ENCODE results near the gene VKORC1.

The VKORC1 gene

GRCh38 chr16:31077592-31078396 lies 16.8 kb downstream of the VKORC1 start:
- no peak overlapping the region for H3K4me3 ChIP-seq (ENCODE audit: insufficient read depth, low read length, poor library complexity, severe bottlenecking)
- H3K27ac ChIP-seq (ENCODE audit: low read depth, low read length), result no peak overlapping the region
- no peak overlapping the region for H3K9ac ChIP-seq (ENCODE audit: low read length)
- no peaks in the 10 kb centered on the region for H3K27me3 ChIP-seq (ENCODE audit: low read length)
- no peak overlapping the region for H2AFZ ChIP-seq (ENCODE audit: low read depth, low read length, severe bottlenecking)
- H3F3A ChIP-seq (ENCODE audit: insufficient read depth), result no peaks in the 10 kb centered on the region
- H4K20me1 ChIP-seq (ENCODE audit: low read depth, low read length), result no peaks in the 10 kb centered on the region
- peaks cover 31% of the 10 kb centered on the region for H3K79me2 ChIP-seq (ENCODE audit: insufficient read depth, low read length)
- H3K36me3 ChIP-seq (ENCODE audit: low read length), result no peaks in the 10 kb centered on the region
- no peak overlapping the region for H3K4me2 ChIP-seq (ENCODE audit: low read depth, low read length, poor library complexity, severe bottlenecking)
- H3K9me2 ChIP-seq (replicated peaks; ENCODE audit: insufficient read depth, low read length), result no peaks in the 10 kb centered on the region
- H3K9me3 ChIP-seq (ENCODE audit: insufficient read depth, low read length), result no peaks in the 10 kb centered on the region
- TF ChIP-seq CTCF (IDR thresholded peaks at IDR 0.05; ENCODE audit: insufficient read depth, low read length, poor library complexity, severe bottlenecking) (no peak), EZH2phosphoT487 (conservative IDR thresholded peaks at IDR 0.05; ENCODE audit: low read length) (no peak)

GRCh38 chr16:31077024-31077423 lies 17.6 kb downstream of the VKORC1 start:
- TF ChIP-seq EZH2phosphoT487 (conservative IDR thresholded peaks at IDR 0.05; ENCODE audit: low read length) (no peak), CTCF (IDR thresholded peaks at IDR 0.05; ENCODE audit: insufficient read depth, low read length, poor library complexity, severe bottlenecking) (no peak)
- H3K9me2 ChIP-seq (replicated peaks; ENCODE audit: insufficient read depth, low read length), result no peaks in the 10 kb centered on the region
- no peaks in the 10 kb centered on the region for H3K27me3 ChIP-seq (ENCODE audit: low read length)
- no peaks in the 10 kb centered on the region for H4K20me1 ChIP-seq (ENCODE audit: low read depth, low read length)
- no peak overlapping the region for H3K4me2 ChIP-seq (ENCODE audit: low read depth, low read length, poor library complexity, severe bottlenecking)
- no peak overlapping the region for H2AFZ ChIP-seq (ENCODE audit: low read depth, low read length, severe bottlenecking)
- H3K79me2 ChIP-seq (ENCODE audit: insufficient read depth, low read length), result peaks cover 38% of the 10 kb centered on the region
- H3K27ac ChIP-seq (ENCODE audit: low read depth, low read length), result no peak overlapping the region
- 0 out of 2 replicates have a peak, but pooled peaks cover under 1% of the 10 kb centered on the region for H3F3A ChIP-seq (ENCODE audit: insufficient read depth)
- no peaks in the 10 kb centered on the region for H3K36me3 ChIP-seq (ENCODE audit: low read length)
- no peak overlapping the region for H3K4me3 ChIP-seq (ENCODE audit: insufficient read depth, low read length, poor library complexity, severe bottlenecking)
- H3K9ac ChIP-seq (ENCODE audit: low read length), result no peak overlapping the region
- no peaks in the 10 kb centered on the region for H3K9me3 ChIP-seq (ENCODE audit: insufficient read depth, low read length)

- TF ChIP-seq CTCF (IDR thresholded peaks at IDR 0.05; ENCODE audit: insufficient read depth, low read length, poor library complexity, severe bottlenecking) (no peak), EZH2phosphoT487 (conservative IDR thresholded peaks at IDR 0.05; ENCODE audit: low read length) (no peak)
- H3K79me2 ChIP-seq (ENCODE audit: insufficient read depth, low read length), result peaks cover 45% of the 10 kb centered on the region
- H3K4me2 ChIP-seq (ENCODE audit: low read depth, low read length, poor library complexity, severe bottlenecking), result no peak overlapping the region
- no peaks in the 10 kb centered on the region for H4K20me1 ChIP-seq (ENCODE audit: low read depth, low read length)
- no peaks in the 10 kb centered on the region for H3K27me3 ChIP-seq (ENCODE audit: low read length)
- H3K9me3 ChIP-seq (ENCODE audit: insufficient read depth, low read length), result no peaks in the 10 kb centered on the region
- H3K9ac ChIP-seq (ENCODE audit: low read length), result no peak overlapping the region
- no peak overlapping the region for H3K4me3 ChIP-seq (ENCODE audit: insufficient read depth, low read length, poor library complexity, severe bottlenecking)
- peaks cover 7% of the 10 kb centered on the region; the same call in 1 of the 2 replicates for H3F3A ChIP-seq (ENCODE audit: insufficient read depth)
- H3K27ac ChIP-seq (ENCODE audit: low read depth, low read length), result no peak overlapping the region
- H3K9me2 ChIP-seq (replicated peaks; ENCODE audit: insufficient read depth, low read length), result no peaks in the 10 kb centered on the region
- H2AFZ ChIP-seq (ENCODE audit: low read depth, low read length, severe bottlenecking), result no peak overlapping the region
- no peaks in the 10 kb centered on the region for H3K36me3 ChIP-seq (ENCODE audit: low read length)
Observed at GRCh38 chr16:31076319-31076718, 18.3 kb downstream of the VKORC1 start.

All from SU-DHL-6 (cell line).